ENCODE measurements around the gene RPL3. TPM values are rescaled to one million over a fixed set of nuclear protein-coding genes. Genes with fewer than 3 reads are reported as not detected.

The RPL3 gene
- polyA plus RNA-seq, 1 donor from 2014 or later: 1,527 TPM

- H3K4me3 ChIP-seq (ENCODE audit: low read length): peak overlapping the region; percentile 82
- no peaks in the 10 kb centered on the region for H3F3A ChIP-seq (ENCODE audit: insufficient read depth, low read length, poor library complexity, severe bottlenecking)
- peak overlapping the region; percentile 99 for H3K9ac ChIP-seq (ENCODE audit: low read length)
- H3K27me3 ChIP-seq (ENCODE audit: insufficient read depth, low read depth, low read length): no peaks in the 10 kb centered on the region
- H4K20me1 ChIP-seq (ENCODE audit: insufficient read depth): peaks cover 17% of the 10 kb centered on the region
- H3K9me2 ChIP-seq (ENCODE audit: insufficient read depth, low read length): no peaks in the 10 kb centered on the region
- TF ChIP-seq RAD21 (conservative IDR thresholded peaks at IDR 0.05) (no peak), POLR2AphosphoS5 (IDR thresholded peaks at IDR 0.05) (no peak), EZH2 (IDR thresholded peaks at IDR 0.05; ENCODE audit: borderline replicate concordance, insufficient read depth, low read length, poor library complexity, severe bottlenecking) (no peak), REST (IDR thresholded peaks at IDR 0.05; ENCODE audit: borderline replicate concordance) (no peak), SMC3 (conservative IDR thresholded peaks at IDR 0.05; ENCODE audit: poor library complexity) (no peak), MXI1 (conservative IDR thresholded peaks at IDR 0.05; ENCODE audit: poor library complexity, severe bottlenecking) (no peak), EP300 (conservative IDR thresholded peaks at IDR 0.05; ENCODE audit: poor library complexity, severe bottlenecking) (no peak), TAF1 (IDR thresholded peaks at IDR 0.05; ENCODE audit: low read depth) (no peak), CTCF (IDR thresholded peaks at IDR 0.05; ENCODE audit: poor library complexity, severe bottlenecking) (no peak)
- H3K27ac ChIP-seq (ENCODE audit: low read length): peak overlapping the region; percentile 99
- H3K4me2 ChIP-seq (ENCODE audit: low read length): peak overlapping the region; percentile 52
- H3K36me3 ChIP-seq (ENCODE audit: insufficient read depth, low read length): peaks cover 2% of the 10 kb centered on the region
- no peak overlapping the region for H2AFZ ChIP-seq (ENCODE audit: low read depth, low read length)
- H3K79me2 ChIP-seq (replicated peaks; ENCODE audit: insufficient read depth, low read length): peaks cover 27% of the 10 kb centered on the region
- no peaks in the 10 kb centered on the region for H3K9me3 ChIP-seq (ENCODE audit: low read length)
Observed at GRCh38 chr22:39318507-39319283, 728 bp downstream of the RPL3 start.

- Histone ChIP-seq H3K36me3 (ENCODE audit: insufficient read depth, low read length) (peaks cover 8% of the 10 kb centered on the region), H3K79me2 (replicated peaks; ENCODE audit: insufficient read depth, low read length) (peaks cover 27% of the 10 kb centered on the region), H3K4me3 (ENCODE audit: low read length) (peak overlapping the region; percentile 82), H3K27ac (ENCODE audit: low read length) (peak overlapping the region; percentile 99), H3F3A (ENCODE audit: insufficient read depth, low read length, poor library complexity, severe bottlenecking) (no peaks in the 10 kb centered on the region), H3K9me2 (ENCODE audit: insufficient read depth, low read length) (no peaks in the 10 kb centered on the region), H3K27me3 (ENCODE audit: insufficient read depth, low read depth, low read length) (no peaks in the 10 kb centered on the region), H2AFZ (ENCODE audit: low read depth, low read length) (no peak overlapping the region), H3K9ac (ENCODE audit: low read length) (peak overlapping the region; percentile 99), H3K4me2 (ENCODE audit: low read length) (peak overlapping the region; percentile 52), H4K20me1 (ENCODE audit: insufficient read depth) (peaks cover 17% of the 10 kb centered on the region), H3K9me3 (ENCODE audit: low read length) (no peaks in the 10 kb centered on the region)
- TF ChIP-seq CTCF (IDR thresholded peaks at IDR 0.05; ENCODE audit: poor library complexity, severe bottlenecking) (no peak), SMC3 (conservative IDR thresholded peaks at IDR 0.05; ENCODE audit: poor library complexity) (no peak), EP300 (conservative IDR thresholded peaks at IDR 0.05; ENCODE audit: poor library complexity, severe bottlenecking) (no peak), REST (IDR thresholded peaks at IDR 0.05; ENCODE audit: borderline replicate concordance) (no peak), MXI1 (conservative IDR thresholded peaks at IDR 0.05; ENCODE audit: poor library complexity, severe bottlenecking) (no peak), POLR2AphosphoS5 (IDR thresholded peaks at IDR 0.05) (no peak), TAF1 (IDR thresholded peaks at IDR 0.05; ENCODE audit: low read depth) (no peak), RAD21 (conservative IDR thresholded peaks at IDR 0.05) (no peak), EZH2 (IDR thresholded peaks at IDR 0.05; ENCODE audit: borderline replicate concordance, insufficient read depth, low read length, poor library complexity, severe bottlenecking) (no peak)
Observed at GRCh38 chr22:39317775-39318506, 1.5 kb downstream of the RPL3 start.
